ENCODE results near the gene DGKQ. TPM values are rescaled to one million over a fixed set of nuclear protein-coding genes. Genes with fewer than 3 reads are reported as not detected.
"Not testable (repeated sequence)": the region's sequence is repeated elsewhere in the genome, so short reads cannot be mapped to it uniquely, and the experiment has no call there.

DGKQ gene
- total RNA-seq, 1 donor from 2014 or later = 14.8 TPM

- H3K4me3 ChIP-seq (ENCODE audit: low read depth, low read length) = no peak overlapping the region
- H3K27me3 ChIP-seq (ENCODE audit: control insufficient read depth, insufficient read depth, low read length) = no peaks in the 10 kb centered on the region
- TF ChIP-seq CTCF (IDR thresholded peaks at IDR 0.05; ENCODE audit: insufficient read depth, low read length, poor library complexity, severe bottlenecking) = peak; percentile 42
- DNase-seq (ENCODE audit: low read depth) = no peak
- no peaks in the 10 kb centered on the region for H3K36me3 ChIP-seq (ENCODE audit: control insufficient read depth, insufficient read depth, low read length)
Measured at GRCh38 chr4:926538-926937, 46.8 kb downstream of the DGKQ start.

GRCh38 chr4:925771-926500 is 47.4 kb downstream of the DGKQ start:
- Histone ChIP-seq H3K4me3 (ENCODE audit: low read depth, low read length) (no peak overlapping the region), H3K36me3 (ENCODE audit: control insufficient read depth, insufficient read depth, low read length) (no peaks in the 10 kb centered on the region), H3K27me3 (ENCODE audit: control insufficient read depth, insufficient read depth, low read length) (no peaks in the 10 kb centered on the region)
- DNase-seq (ENCODE audit: low read depth) = no peak
- no peak for TF ChIP-seq CTCF (IDR thresholded peaks at IDR 0.05; ENCODE audit: insufficient read depth, low read length, poor library complexity, severe bottlenecking)

GRCh38 chr4:925171-925570 is 48.2 kb downstream of the DGKQ start:
- Histone ChIP-seq H3K27me3 (ENCODE audit: control insufficient read depth, insufficient read depth, low read length) (no peaks in the 10 kb centered on the region), H3K36me3 (ENCODE audit: control insufficient read depth, insufficient read depth, low read length) (no peaks in the 10 kb centered on the region), H3K4me3 (ENCODE audit: low read depth, low read length) (no peak overlapping the region)
- no peak for TF ChIP-seq CTCF (IDR thresholded peaks at IDR 0.05; ENCODE audit: insufficient read depth, low read length, poor library complexity, severe bottlenecking)
- no peak for DNase-seq (ENCODE audit: low read depth)

GRCh38 chr4:924107-925096 is 49.0 kb downstream of the DGKQ start:
- Histone ChIP-seq H3K36me3 (ENCODE audit: control insufficient read depth, insufficient read depth, low read length) (no peaks in the 10 kb centered on the region), H3K27me3 (ENCODE audit: control insufficient read depth, insufficient read depth, low read length) (no peaks in the 10 kb centered on the region), H3K4me3 (ENCODE audit: low read depth, low read length) (no peak overlapping the region)
- no peak for TF ChIP-seq CTCF (IDR thresholded peaks at IDR 0.05; ENCODE audit: insufficient read depth, low read length, poor library complexity, severe bottlenecking)
- DNase-seq (ENCODE audit: low read depth) = no peak

GRCh38 chr4:921830-922331 is 51.5 kb downstream of the DGKQ start:
- TF ChIP-seq CTCF (IDR thresholded peaks at IDR 0.05; ENCODE audit: insufficient read depth, low read length, poor library complexity, severe bottlenecking) = no peak
- no peak for DNase-seq (ENCODE audit: low read depth)
- Histone ChIP-seq H3K36me3 (ENCODE audit: control insufficient read depth, insufficient read depth, low read length) (no peaks in the 10 kb centered on the region), H3K27me3 (ENCODE audit: control insufficient read depth, insufficient read depth, low read length) (no peaks in the 10 kb centered on the region), H3K4me3 (ENCODE audit: low read depth, low read length) (no peak overlapping the region)

GRCh38 chr4:919004-919680 is 54.2 kb downstream of the DGKQ start:
- H3K4me3 ChIP-seq (ENCODE audit: low read depth, low read length); H3K36me3 ChIP-seq (ENCODE audit: control insufficient read depth, insufficient read depth, low read length); H3K27me3 ChIP-seq (ENCODE audit: control insufficient read depth, insufficient read depth, low read length); DNase-seq (ENCODE audit: low read depth): not testable (repeated sequence)

GRCh38 chr4:918591-918990 is 54.8 kb downstream of the DGKQ start:
- DNase-seq (ENCODE audit: low read depth) = not testable (repeated sequence)

More at GRCh38 chr4:918591-918990, 54.8 kb downstream of the DGKQ start:
- H3K36me3 ChIP-seq (ENCODE audit: control insufficient read depth, insufficient read depth, low read length); H3K27me3 ChIP-seq (ENCODE audit: control insufficient read depth, insufficient read depth, low read length); H3K4me3 ChIP-seq (ENCODE audit: low read depth, low read length): not testable (repeated sequence)

Measured in kidney epithelial cell (primary cell).